HCT116 (cell line): Measurements from ENCODE around the gene AATF. TPM values are rescaled to one million over a fixed set of nuclear protein-coding genes. Genes with fewer than 3 reads are reported as not detected.

Source experiments
- ATAC-seq: fragments of 200-7000 bp; cut with Tn5 transposase; 2 replicates; pipeline ENCODE4 v1.9.1; 2020; ENCODE audit warnings: mild to moderate bottlenecking, moderate library complexity
- BruUV-seq: library from RNA; stranded (reverse); fragments of 400-500 nt; replicated peaks from 2 replicates; lab custom pipeline; 2021; lab: Mats Ljungman, UMichigan
- CTCF ChIA-PET: fragments of 300-600 bp; sonication (Branson Sonifier 250); formaldehyde crosslinking; loops from one replicate; lab custom pipeline; 2021; ENCODE audit warnings: antibody characterized with exemption; lab: Charles Lee
- POLR2A ChIA-PET: fragments of 300-600, 350-600 bp; sonication (Branson Sonifier 250); formaldehyde crosslinking; loops from one replicate; lab custom pipeline; 2021; ENCODE audit warnings: antibody characterized with exemption; lab: Charles Lee
- RAD21 ChIA-PET, 2 experiments: fragments of 300-600 bp; sonication (Branson Sonifier 250); formaldehyde crosslinking; loops; one replicate each; lab custom pipeline; 2023; ENCODE audit warnings: low total read pairs in 2 of 2; ENCODE audit not compliant: uncharacterized antibody in 2 of 2, unreplicated experiment in 2 of 2, low non-redundant PET in 1 of 2; lab: Charles Lee
- DNase-seq: peaks from one replicate; pipeline ENCODE4 v3.0.0-alpha.2; 2010; ENCODE audit warnings: low read depth, low spot score
- H2AFZ ChIP-seq: fragments of 200-600 bp; shearing (Covaris generic), sonication (generic); 2 replicates; pipeline ENCODE4 v1.6.1; 2017; ENCODE audit warnings: low read depth, mixed run types, mixed read lengths, antibody characterized with exemption, low read length; ENCODE audit not compliant: poor library complexity, severe bottlenecking
- H3K27ac ChIP-seq: 2 replicates; pipeline ENCODE4 v1.5.1; 2012; ENCODE audit warnings: low read depth, low read length
- H3K27me3 ChIP-seq: fragments of 200-600 bp; sonication (generic); 2 replicates; pipeline ENCODE4 v1.6.1; 2016; ENCODE audit warnings: mixed run types, low read length, mixed read lengths; ENCODE audit not compliant: insufficient read depth
- H3K36me3 ChIP-seq, 2 experiments: fragments of 200-500 bp in 1 of 2; fragments of 200-600 bp in 1 of 2; sonication (Bioruptor generic) in 1 of 2; sonication (generic) in 1 of 2; 2 replicates each; pipeline versions ENCODE4 v1.5.1 to v1.6.1; 2014 to 2016; ENCODE audit warnings: low read length in 2 of 2, inconsistent platforms in 1 of 2, mixed read lengths in 1 of 2, mixed run types in 1 of 2; ENCODE audit not compliant: insufficient read depth in 2 of 2, control insufficient read depth in 1 of 2
- H3K4me1 ChIP-seq, 2 experiments: fragments of 200-600 bp in 1 of 2; sonication (generic) in 1 of 2; 2 replicates each; pipeline versions ENCODE4 v1.5.1 to v1.6.1; 2012 to 2017; ENCODE audit warnings: low read length in 2 of 2, inconsistent platforms in 1 of 2, mild to moderate bottlenecking in 1 of 2, mixed read lengths in 1 of 2, mixed run types in 1 of 2, moderate library complexity in 1 of 2; ENCODE audit not compliant: insufficient read depth in 2 of 2, control insufficient read depth in 1 of 2
- H3K4me2 ChIP-seq: fragments of 200-600 bp; sonication (generic); 2 replicates; pipeline ENCODE4 v1.6.1; 2017; ENCODE audit warnings: mixed run types, low read length, mixed read lengths
- H3K4me3 ChIP-seq, 2 experiments: fragments of 200-600 bp in 1 of 2; sonication (generic) in 1 of 2; replicated peaks in 1 of 2; 2 replicates each; pipeline ENCODE4 v1.5.1; 2011 to 2016; ENCODE audit warnings: low read length in 2 of 2, control low read depth in 1 of 2, low read depth in 1 of 2, mild to moderate bottlenecking in 1 of 2, mixed read lengths in 1 of 2, mixed run types in 1 of 2
- H3K79me2 ChIP-seq: fragments of 200-600 bp; sonication (generic); 2 replicates; pipeline ENCODE4 v1.6.1; 2017; ENCODE audit warnings: mild to moderate bottlenecking, mixed run types, low read length, moderate library complexity, mixed read lengths; ENCODE audit not compliant: insufficient read depth
- H3K9ac ChIP-seq: fragments of 200-600 bp; sonication (generic); 2 replicates; pipeline ENCODE4 v1.6.1; 2016; ENCODE audit warnings: low read length, mixed read lengths
- H3K9me2 ChIP-seq: fragments of 200-600 bp; sonication (generic), shearing (Covaris generic); 2 replicates; pipeline ENCODE4 v1.6.1; 2017; ENCODE audit warnings: mixed run types, mild to moderate bottlenecking, moderate library complexity; ENCODE audit not compliant: insufficient read depth
- H3K9me3 ChIP-seq, 2 experiments: fragments of 200-500 bp in 1 of 2; fragments of 200-600 bp in 1 of 2; sonication (Bioruptor generic) in 1 of 2; sonication (generic) in 1 of 2; 2 replicates each; pipeline ENCODE4 v1.6.1; 2014 to 2017; ENCODE audit warnings: low read length in 2 of 2, mixed read lengths in 2 of 2, inconsistent platforms in 1 of 2, low read depth in 1 of 2, mild to moderate bottlenecking in 1 of 2, mixed run types in 1 of 2, moderate library complexity in 1 of 2; ENCODE audit not compliant: control insufficient read depth in 1 of 2, insufficient read depth in 1 of 2
- H4K20me1 ChIP-seq: fragments of 200-600 bp; sonication (generic), shearing (Covaris generic); 2 replicates; pipeline ENCODE4 v1.6.1; 2017; ENCODE audit warnings: mixed run types, mild to moderate bottlenecking, moderate library complexity; ENCODE audit not compliant: insufficient read depth
- EGR1 ChIP-seq: IDR thresholded peaks from 2 replicates; pipeline ENCODE4 v1.6.1; 2012; ENCODE audit warnings: low read depth
- YY1 ChIP-seq: IDR thresholded peaks from 2 replicates; pipeline ENCODE4 v1.6.1; 2011; ENCODE audit warnings: low read length, low read depth, moderate library complexity, mild to moderate bottlenecking; ENCODE audit not compliant: insufficient replicate concordance; ENCODE audit errors: extremely low read depth
- ZFX ChIP-seq: fragments of 450-650 bp; IDR thresholded peaks from 2 replicates; pipeline ENCODE4 v1.6.1; 2017
- intact Hi-C: fragments of 100-400 bp; cut with micrococcal nuclease; formaldehyde crosslinking; loops from 2 replicates; pipeline ENCODE4 v1.10.0; 2022
- total RNA-seq: library from RNA; stranded (reverse); gene quantifications from one replicate; pipeline ENCODE4 v1.2.1, GENCODE V29; 2021; ENCODE audit not compliant: unreplicated experiment
- TF ChIP-seq, protein P1 (sequence below): IDR thresholded peaks from 2 replicates; pipeline ENCODE4 v1.6.1; 2012; ENCODE audit warnings: low read depth
- TF ChIP-seq, protein P2 (sequence below): IDR thresholded peaks from 2 replicates; pipeline ENCODE4 v1.6.1; 2011; ENCODE audit warnings: mild to moderate bottlenecking, low read length, moderate library complexity; ENCODE audit not compliant: insufficient replicate concordance; ENCODE audit errors: extremely low read depth

Gene AATF
- total RNA-seq, 1 experiment from 2014 or later: 105 TPM

DNA sequence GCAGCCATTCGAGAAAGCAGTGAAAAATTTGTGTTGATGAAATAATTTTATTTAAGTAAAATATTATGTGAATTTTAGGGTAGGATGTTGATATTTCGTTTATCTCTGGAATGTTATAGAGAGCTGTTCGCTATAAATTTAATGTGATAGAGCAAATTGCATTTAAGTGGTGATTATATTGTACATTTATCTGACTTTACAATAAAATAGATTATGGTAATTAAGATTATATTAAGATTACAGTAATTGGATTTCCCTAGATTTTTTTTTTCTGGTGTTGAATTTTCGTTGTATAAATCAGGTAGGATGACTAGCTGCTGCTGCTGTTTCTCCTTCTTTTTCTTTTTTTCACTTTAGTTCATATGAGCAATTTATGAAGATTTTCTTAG lies 71.0 kb downstream of the AATF start:
- Histone ChIP-seq H3K27ac (no peak overlapping the region), H3K36me3 (peaks cover 11 to 28% of the 10 kb centered on the region in 2 experiments; a peak in 3 of 4 replicates), H3K9ac (no peak overlapping the region), H3K79me2 (peaks cover 32% of the 10 kb centered on the region), H3K4me2 (no peak overlapping the region), H3K9me3 (no peaks in the 10 kb centered on the region), H3K4me3 (no peak overlapping the region), H4K20me1 (0 out of 2 replicates have a peak, but pooled peaks cover 3% of the 10 kb centered on the region), H3K4me1 (no peaks in the 10 kb centered on the region), H2AFZ (no peak overlapping the region), H3K9me2 (no peaks in the 10 kb centered on the region), H3K27me3 (no peaks in the 10 kb centered on the region)
- no TSS peak for BruUV-seq
- intact Hi-C loops: no loop called here
- RAD21 ChIA-PET: no interaction called here
- POLR2A ChIA-PET: interaction anchor here (0.9 kb wide), 1 partner anchor 14 kb away, joined by 3 read pairs; no protein-coding TSS in a partner anchor
- no peak for ATAC-seq
- CTCF ChIA-PET: no interaction called here
- no peak for TF ChIP-seq ZFX
- no peak for TF ChIP-seq EGR1
- no peak for TF ChIP-seq YY1
- TF ChIP-seq, protein P1, sequence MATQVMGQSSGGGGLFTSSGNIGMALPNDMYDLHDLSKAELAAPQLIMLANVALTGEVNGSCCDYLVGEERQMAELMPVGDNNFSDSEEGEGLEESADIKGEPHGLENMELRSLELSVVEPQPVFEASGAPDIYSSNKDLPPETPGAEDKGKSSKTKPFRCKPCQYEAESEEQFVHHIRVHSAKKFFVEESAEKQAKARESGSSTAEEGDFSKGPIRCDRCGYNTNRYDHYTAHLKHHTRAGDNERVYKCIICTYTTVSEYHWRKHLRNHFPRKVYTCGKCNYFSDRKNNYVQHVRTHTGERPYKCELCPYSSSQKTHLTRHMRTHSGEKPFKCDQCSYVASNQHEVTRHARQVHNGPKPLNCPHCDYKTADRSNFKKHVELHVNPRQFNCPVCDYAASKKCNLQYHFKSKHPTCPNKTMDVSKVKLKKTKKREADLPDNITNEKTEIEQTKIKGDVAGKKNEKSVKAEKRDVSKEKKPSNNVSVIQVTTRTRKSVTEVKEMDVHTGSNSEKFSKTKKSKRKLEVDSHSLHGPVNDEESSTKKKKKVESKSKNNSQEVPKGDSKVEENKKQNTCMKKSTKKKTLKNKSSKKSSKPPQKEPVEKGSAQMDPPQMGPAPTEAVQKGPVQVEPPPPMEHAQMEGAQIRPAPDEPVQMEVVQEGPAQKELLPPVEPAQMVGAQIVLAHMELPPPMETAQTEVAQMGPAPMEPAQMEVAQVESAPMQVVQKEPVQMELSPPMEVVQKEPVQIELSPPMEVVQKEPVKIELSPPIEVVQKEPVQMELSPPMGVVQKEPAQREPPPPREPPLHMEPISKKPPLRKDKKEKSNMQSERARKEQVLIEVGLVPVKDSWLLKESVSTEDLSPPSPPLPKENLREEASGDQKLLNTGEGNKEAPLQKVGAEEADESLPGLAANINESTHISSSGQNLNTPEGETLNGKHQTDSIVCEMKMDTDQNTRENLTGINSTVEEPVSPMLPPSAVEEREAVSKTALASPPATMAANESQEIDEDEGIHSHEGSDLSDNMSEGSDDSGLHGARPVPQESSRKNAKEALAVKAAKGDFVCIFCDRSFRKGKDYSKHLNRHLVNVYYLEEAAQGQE: no peak
- TF ChIP-seq, protein P2, sequence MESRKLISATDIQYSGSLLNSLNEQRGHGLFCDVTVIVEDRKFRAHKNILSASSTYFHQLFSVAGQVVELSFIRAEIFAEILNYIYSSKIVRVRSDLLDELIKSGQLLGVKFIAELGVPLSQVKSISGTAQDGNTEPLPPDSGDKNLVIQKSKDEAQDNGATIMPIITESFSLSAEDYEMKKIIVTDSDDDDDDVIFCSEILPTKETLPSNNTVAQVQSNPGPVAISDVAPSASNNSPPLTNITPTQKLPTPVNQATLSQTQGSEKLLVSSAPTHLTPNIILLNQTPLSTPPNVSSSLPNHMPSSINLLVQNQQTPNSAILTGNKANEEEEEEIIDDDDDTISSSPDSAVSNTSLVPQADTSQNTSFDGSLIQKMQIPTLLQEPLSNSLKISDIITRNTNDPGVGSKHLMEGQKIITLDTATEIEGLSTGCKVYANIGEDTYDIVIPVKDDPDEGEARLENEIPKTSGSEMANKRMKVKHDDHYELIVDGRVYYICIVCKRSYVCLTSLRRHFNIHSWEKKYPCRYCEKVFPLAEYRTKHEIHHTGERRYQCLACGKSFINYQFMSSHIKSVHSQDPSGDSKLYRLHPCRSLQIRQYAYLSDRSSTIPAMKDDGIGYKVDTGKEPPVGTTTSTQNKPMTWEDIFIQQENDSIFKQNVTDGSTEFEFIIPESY: no peak
- no peak for DNase-seq
